NCI-H345 treated with DMSO at 0.1 percent for 48 hours (cell line): ENCODE results near the gene FBXO41.
"Not testable (repeated sequence)": the region's sequence is repeated elsewhere in the genome, so short reads cannot be mapped to it uniquely, and the experiment has no call there.

Experiments used
- DNase-seq: peaks from one replicate; lab custom pipeline; 2025; ENCODE audit not compliant: unreplicated experiment; lab: John Stamatoyannopoulos, UW

FBXO41 gene

DNA sequence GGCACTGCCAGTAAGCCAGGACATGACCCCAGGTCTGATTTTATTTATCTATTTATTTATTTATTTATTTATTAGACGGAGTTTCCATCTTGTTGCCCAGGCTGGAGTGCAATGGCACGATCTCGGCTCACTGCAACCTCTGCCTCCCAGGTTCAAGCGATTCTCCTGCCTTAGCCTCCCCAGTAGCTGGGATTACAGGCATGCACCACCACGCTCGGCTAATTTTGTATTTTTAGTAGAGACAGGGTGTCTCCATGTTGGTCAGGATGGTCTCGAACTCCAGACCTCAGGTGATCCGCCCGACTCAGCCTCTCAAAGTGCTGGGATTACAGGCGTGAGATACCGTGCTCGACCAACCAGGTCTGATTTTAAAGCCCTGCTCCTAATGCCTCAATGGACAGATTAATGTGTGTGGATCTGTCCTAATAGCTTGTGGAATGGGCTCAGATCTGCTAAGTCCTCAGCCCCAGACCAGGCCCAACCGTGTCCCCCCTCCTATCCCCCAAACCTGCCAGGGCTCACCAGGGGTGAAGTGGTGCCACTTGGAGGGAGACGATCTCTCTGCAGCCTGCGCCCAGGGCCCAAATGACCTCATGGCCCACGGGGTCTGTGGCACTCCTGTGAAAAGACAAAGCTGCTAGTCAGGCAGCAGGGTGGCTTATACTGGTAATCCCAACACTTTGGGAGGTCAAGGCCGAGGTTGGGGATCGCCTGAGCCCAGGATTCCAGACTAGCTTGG, 21.4 kb downstream of the FBXO41 start:
- DNase-seq = not testable (repeated sequence)

DNA sequence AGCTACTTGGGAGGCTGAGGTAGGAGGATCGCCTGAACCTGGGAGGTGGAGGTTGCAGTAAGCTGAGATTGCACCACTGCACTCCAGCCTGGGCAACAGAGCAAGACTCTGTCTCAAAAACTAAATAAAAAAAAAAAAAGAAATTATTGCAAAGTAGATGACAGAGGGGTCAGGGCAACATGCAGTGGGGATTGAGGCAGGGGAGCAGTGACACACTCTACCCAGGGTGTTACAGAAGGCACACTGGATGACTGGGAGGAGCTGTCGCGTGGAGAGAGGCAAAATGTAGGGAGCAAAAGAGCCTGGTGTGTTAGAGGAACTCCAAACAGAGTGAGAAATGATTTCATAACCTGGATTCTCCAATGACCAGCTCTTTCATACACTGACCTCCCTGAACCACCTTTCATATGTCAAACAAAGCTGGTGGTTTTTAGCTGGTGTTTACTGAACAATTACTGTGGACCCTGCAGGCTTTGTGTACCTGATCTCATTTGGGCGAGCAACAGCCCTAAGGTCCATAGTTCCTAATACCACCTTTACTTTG, 22.1 kb downstream of the FBXO41 start:
- no peak for DNase-seq

DNA sequence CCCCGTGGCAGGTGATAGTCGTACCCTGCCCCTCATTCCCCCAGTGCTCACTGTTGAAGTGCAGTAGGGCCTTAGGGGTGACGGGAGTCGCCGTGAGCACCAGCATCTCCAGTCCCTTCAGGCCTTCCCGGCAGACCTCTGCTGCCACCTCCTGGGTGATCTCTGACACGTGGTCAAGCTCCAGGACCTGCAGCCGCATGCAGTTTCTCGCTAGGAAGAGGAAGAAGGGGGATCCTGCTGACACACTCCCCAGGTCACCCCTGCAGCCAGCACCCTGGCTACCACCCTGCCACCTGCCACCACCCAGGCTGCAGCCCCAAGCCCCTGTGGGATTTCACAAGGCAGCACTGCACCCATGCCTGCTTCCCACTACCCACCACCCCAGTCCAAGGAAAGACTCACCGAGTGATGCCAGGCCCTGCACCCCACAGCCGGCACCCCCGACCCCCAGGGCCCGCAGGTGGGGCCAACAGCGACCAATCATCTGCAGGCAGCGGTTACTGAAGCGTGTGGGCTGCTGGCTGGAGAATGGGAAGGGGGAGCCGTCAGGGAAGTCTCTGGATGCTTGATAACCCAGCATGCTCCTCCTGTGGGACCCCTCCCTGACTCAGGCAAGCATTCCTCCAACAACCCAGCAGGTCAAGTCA, 23.8 kb downstream of the FBXO41 start:
- DNase-seq = no peak

DNA sequence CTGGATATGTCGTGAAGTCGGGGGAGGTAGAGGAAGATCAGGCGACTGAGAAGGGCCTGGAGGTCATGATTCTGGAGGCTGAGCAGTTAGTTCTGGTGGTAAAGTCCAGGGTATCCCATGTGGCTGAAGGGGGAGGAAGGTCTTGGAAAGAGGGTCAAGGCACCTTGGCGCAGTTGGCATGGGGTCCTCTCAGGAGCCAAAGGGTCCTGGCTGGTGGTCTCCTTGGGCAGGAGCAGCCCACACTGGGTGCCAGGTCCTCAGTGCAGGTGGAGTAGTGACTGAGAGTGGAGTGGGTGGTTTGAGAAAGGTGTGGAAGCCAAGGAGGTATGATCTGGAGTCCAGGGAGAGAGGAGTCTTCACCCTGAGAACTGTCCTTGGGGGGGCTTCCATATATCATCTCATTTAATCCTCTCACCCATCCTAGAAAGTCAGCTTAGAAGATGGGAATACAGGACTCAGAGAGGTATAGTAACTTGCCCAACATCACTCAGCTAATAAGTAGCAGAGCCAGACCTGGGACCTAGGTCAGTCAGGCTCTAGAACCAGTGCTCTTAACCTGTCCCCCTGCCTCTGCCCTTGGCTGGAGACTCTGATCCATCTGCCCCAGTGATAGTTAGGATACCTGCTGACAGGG, 24.5 kb downstream of the FBXO41 start:
- no peak for DNase-seq

DNA sequence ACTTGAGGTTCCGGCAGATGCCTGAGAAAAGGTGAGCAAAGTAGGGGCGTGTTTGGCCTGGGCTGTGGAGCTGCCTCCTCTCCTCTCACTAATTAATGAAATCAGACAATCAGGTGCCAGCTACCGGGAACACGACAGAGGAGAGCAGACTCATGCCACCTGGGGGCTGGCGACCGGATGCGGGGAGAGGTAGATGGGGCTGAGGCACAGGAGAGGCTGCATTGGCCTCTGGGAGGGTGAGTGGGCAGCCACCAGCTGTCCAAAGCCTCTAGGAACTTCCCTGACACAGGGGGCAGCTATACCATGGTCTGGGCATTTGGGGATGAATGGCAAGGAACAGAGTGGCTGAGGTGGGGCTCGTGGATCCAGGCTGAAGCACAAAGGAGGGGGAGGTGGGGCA, 25.0 kb downstream of the FBXO41 start:
- no peak for DNase-seq

DNA sequence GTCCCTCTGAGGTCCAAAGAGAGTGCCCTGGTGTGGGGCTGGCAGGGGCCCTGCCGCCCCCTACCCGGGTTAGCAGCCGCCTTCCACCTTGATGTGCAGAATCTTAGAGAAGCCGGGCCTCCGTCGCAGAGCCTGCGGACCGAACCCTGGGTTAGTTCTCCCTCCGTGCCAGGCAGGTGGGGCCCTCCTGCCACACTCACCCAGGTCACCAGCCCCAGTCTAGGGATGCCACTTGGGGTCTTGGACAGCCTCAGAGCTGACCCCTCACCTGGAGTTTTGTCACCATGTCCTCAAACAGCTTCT, 25.4 kb downstream of the FBXO41 start:
- DNase-seq = no peak

DNA sequence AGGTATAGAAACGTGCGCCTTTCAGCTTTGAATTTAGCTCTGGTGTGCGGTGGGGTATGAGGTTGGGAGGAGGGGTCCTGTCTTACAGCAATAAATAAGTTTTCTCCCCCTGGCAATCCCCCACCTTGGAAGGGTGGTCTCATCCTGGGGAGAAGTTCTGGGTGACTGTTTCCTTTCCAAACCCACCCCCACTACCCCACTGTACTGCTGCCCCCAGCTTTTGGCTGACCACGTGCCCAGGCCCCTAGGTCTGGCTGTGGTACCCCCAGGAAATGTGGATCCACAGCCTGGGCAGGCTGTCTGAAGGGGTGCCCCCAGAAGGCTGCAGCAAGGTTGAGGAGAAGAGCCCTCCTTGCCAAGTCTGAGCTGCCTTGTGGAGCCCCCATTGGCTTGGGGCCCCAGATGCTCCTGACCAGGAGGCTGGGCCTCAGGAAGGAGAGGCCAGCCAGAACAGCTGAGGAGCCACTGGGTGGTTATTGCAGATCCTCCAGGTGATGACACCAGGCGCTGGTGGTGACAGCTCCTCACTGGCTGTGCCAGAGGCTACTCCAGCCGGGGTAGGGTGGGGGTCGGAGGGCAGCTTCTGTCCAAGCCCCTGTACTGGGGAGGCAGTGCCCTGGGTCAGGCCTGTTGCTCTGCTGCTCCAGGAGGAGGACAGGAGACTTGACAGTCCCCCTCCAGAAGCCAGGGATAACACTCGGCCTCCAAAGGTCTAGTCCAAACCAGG, 25.9 kb downstream of the FBXO41 start:
- DNase-seq = no peak

DNA sequence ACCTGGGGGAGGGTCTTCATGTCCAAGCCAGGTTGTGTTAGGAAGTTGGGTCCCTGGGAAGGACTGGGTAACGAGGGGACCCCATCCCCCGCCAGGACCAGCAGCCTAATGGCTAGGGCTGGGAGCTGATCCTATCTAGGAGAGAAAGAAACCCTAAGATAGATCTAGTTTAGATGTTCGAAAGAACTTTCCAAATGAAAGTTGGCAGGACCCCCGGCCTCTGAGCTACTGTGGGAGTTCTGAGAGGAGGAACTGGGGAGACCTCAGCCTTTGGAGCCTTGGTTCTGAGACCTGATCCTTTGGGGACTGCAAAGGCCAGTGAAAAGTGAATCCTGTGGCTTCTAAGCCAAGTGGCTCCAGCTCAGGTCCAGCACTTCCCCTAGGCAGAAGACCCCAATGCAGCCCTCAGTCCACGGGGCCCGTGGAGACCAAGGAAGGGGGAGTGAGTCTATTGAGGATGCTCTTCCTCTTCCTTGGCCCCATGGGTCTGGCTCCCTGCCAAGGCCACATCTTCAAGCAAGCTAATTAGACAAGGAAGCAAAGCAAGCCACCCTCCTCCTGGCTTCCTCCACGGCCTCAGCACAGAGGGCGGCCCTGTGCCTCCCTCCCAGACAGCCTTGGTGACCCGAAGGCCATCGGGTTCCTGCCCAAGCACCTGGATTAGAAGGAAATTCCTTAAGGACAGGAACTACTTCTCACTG, 26.7 kb downstream of the FBXO41 start:
- no peak for DNase-seq

DNA sequence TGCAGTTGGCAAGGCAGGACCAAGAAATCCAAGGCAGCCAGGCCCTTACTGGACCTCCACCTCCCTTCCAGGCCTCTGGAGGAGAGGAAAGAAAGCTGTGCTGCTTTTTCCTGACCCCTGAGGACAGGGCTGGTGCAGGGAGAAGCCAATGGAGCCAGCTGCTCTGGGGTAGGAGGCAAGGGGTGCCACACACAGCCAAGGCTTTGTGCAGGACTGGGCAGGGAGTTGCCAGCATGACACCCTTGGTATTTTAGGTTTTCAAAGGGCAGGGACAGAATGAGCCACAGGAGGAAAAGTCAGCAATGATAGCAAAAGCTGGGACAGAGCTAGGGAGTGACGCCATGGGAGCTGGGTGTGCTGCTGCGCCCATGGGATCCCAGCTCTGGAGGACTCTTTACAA, 27.3 kb downstream of the FBXO41 start:
- no peak for DNase-seq

DNA sequence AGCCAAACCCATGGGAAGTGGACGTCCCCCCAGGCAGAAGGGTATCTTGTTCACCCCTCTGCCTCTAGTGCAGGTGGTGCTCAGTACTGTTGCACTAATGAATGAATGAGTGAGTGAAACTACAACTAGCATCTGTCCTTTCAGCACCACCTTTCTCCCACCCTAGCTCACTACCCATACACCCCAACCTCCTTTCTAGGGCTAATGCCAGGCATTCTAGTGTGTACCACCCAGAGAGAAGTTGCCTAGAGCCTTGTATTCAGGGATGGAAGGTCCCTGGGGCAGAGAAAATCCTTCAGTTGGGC, 27.7 kb downstream of the FBXO41 start:
- no peak for DNase-seq

DNA sequence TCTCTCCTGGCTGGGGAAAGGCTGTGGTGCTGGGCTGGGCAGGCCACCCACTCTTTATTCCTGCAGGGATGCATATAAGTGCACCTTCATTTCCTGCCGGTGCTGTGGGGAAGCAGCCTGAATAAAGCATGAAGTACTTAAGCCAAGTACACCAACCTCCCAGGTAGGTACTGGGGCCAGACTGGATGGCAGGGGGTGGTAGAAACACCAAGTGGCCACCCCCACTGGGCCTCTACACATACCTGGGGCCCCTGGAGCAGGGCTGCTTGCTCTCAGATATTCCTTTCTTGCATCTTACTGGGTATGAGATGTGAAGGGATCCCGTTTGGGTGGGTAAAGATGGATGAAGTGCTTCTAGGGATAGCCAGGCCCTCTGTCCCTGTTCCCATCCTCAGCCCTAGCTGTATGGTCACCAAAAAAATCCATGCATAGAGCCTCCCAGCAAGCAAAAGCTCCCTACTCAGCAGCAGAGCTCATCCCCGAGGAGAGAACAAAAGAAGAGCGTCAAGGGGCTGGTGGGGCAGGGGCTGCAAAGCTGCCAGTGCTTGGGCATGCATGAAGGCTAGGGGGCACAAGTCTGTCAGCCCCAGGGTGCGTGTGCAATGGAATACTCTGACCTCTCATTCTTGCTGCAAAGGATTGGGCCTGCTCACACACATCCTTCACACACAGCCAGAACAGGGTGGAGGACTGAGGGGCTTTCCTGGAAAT, 28.2 kb downstream of the FBXO41 start:
- DNase-seq = no peak

DNA sequence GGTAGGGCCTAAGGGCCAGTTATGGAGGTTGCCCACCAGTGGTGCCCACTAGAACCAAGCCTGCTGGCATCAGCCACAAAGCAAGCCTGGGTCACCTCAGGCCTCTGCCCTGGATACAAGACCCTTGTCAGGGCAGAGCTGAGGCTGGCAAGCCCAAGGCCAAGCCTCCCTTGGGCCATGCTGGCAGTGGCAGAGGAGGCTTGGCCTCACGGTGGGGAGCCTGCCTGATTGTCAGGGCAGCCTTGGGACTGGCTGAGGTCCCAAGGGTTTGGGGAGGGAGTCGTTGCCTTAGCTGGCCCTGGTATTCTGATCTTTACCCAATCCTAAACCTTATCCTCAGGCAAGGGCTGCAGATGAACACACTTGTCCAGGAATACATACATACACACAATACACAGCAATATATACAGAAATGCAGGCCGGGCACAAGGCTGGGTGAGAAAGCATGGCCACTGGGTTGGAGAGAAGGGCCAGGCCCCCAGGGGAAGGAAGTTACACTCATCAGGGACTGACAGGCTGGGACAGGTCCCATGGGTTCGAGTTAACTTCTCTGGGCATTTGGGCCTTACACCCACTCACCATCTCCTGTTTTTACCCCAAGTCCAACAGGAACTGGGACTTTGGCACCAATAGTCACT, 29.2 kb downstream of the FBXO41 start:
- no peak for DNase-seq

DNA sequence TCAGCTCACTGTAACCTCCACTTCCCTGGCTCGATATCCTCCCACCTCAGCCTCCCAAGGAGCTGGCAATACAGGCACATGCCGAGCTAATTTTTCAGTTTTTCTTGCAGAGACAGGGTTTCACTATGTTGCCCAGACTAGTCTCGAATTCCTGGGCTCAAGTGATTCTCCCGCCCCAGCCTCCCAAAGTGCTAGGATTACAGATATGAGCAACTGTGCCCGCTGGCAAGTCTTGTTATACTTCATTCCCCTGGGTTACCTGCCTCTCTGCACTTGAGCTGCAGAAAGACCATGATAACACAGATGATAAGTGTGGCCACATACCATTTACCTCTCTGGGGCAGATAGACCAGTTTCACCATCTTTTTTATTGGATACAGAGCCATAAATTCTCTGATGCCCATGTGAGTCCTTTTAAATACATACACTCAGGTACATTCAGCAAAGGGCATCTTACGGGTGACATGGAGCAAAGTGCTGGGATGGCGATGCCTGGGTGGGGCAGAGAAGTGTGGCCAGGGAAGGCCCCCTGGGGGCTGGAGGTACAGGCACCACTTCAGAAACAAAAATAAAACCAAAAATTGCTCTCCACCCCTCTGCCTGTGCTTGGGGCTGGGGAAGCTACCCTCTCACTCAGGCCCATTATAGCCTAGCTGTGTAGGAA, 29.8 kb downstream of the FBXO41 start:
- DNase-seq = no peak

DNA sequence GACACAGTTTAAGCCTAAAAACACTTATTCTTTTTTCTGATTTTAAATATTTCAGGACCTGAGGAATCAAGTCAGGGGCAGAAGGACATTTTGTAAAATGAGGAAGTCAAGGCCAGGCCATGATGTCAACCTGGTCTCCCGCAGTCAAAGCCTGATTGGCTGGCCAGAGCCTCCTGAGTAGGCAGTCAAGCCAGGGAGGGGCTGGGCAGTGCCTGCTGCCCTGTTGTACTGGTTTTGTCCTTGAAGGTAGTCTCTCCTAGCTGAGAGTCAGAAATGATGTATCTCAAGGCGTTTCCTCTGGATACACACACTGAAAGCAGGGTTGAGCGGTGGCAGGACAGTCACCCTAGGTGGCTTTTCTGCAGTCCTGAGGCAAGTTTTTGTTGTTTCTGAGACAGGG, 30.4 kb downstream of the FBXO41 start:
- DNase-seq = no peak

DNA sequence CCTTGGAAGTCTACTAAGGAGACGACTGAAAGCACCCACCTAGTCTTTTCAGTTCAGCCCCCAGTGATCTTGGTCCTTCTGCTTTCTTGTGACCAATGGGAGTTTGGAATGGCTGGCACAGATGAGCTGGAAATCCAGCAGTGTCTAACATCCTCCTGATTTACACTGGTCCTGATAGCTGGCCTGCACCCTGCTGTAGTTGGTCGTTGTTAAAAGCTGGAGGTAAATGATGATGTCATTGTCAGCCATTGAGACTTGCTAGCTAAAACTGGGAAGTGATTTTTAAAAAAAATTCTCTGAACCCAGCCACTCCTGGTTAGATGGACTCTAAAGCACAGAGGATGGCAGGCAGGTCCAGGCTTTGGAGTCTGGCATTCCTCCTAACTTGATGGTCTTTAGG, 30.9 kb downstream of the FBXO41 start:
- DNase-seq = no peak

DNA sequence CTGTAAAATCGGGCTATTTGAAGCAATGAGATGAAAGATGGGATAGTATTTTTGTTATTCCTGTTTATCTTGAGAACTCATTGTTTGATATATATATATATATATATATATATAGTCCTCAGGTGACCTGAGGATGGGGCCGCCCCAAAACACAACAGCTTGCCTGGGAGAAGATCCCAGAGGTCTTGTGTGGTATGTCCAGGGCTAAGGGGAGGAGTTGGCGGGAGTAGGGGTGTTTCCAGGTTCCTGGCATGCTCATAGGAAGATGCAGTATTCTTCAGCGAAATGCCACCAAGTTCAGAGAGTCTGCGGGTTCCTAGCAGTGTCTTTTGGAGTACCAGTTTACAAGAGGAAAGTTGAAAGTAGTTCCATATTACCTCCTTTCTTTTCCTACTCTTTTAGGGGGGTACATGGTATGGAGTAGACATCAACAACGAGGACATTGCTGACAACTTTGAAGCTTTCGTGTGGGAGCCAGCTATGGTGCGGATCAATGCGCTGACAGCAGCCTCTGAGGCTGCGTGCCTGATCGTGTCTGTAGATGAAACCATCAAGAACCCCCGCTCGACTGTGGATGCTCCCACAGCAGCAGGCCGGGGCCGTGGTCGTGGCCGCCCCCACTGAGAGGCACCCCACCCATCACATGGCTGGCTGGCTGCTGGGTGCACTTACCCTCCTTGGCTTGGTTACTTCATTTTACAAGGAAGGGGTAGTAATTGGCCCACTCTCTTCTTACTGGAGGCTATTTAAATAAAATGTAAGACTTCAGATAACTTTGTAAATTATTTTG, 31.8 kb downstream of the FBXO41 start:
- no peak for DNase-seq

DNA sequence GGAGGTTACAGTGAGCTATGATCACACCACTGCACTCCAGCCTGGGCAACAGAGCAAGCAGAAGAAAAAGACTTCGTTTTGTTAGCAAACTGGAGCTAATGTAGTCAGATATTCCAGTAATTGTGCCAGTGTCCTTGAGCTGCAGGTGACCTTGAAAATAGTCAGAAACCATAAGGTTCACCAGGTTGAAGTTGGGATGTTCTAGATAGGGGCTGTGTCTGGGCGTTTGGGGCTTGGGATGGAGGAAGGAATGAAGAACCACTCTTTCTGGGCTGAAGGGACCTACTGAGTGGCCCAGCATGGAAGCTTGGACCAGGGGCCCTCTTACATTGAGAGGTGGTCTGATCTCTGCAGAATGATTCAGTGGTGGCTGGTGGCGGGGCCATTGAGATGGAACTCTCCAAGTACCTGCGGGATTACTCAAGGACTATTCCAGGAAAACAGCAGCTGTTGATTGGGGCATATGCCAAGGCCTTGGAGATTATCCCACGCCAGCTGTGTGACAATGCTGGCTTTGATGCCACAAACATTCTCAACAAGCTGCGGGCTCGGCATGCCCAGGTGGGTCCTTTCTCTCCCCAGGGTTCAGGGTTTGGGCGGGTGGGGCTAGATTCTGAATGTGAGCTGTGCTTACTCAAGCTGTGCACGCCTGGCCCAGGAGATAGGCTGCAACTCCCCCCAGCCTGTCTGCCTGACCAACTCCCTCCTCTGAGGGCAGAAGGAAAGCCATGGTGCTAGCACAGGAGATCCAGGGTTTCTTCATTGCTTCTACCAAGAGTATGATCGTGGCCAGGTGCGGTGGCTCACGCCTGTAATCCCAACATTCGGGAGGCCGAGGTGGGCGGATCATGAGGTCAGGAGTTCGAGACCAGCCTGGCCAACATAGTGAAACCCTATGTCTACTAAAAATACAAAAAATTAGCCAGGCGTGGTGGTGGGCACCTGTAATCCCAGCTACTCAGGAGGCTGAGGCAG, 33.1 kb downstream of the FBXO41 start:
- DNase-seq = no peak

DNA sequence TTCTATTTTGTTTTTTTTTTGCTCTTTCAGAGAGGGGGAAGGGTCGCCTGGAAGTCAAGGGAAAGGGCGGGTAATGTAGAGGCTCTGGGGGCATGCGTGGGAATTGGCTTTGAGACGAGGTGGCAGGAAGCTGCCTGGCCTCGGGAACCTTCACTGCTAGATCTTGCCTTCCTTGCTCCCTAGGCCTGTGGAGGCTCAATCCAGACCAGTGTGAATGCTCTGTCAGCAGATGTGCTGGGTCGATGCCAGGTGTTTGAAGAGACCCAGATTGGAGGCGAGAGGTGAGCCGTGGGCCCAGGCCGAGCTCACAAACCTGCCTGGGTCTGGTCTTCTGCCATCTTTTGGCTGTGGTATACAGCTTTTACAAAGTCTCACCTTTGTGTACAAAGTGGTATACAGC, 34.6 kb downstream of the FBXO41 start:
- no peak for DNase-seq
